HepG2 (cell line): ENCODE measurements around the gene KIF13A. TPM values are rescaled to one million over a fixed set of nuclear protein-coding genes. Genes with fewer than 3 reads are reported as not detected.

Experiments used
- ATAC-seq: fragments of 200-7000 bp; cut with Tn5 transposase; 3 replicates; pipeline ENCODE4 v1.9.1; 2020; ENCODE audit warnings: mild to moderate bottlenecking, moderate library complexity
- BruUV-seq: library from RNA; stranded (reverse); fragments of 400-500 nt; replicated peaks from 2 replicates; lab custom pipeline; 2021; lab: Mats Ljungman, UMichigan
- CTCF ChIA-PET: fragments of 300-600 bp; formaldehyde crosslinking; extraction: SDS; loops from one replicate; lab custom pipeline; 2021; ENCODE audit warnings: low total read pairs, inconsistent platforms, low intra/inter-chr PET ratio; lab: Yijun Ruan, JAX
- POLR2A ChIA-PET: fragments of 350-600 bp; sonication (Branson Sonifier 250); formaldehyde crosslinking; loops from one replicate; lab custom pipeline; 2020; ENCODE audit warnings: antibody characterized with exemption, inconsistent platforms; lab: Yijun Ruan, JAX
- DNase-seq: peaks from one replicate; pipeline ENCODE4 v3.0.0-alpha.2; 2015; ENCODE audit warnings: low spot score
- FAIRE-seq: peaks from 3 replicates; lab custom pipeline; 2011; peaks lifted over from hg19 to GRCh38; lab: Jason Lieb, UNC
- H2AFZ ChIP-seq: one replicate; pipeline ENCODE4 v1.6.1; 2011; ENCODE audit warnings: low read length, inconsistent platforms
- H3K27ac ChIP-seq: fragments of 300-600 bp; 3 replicates; pipeline ENCODE4 v1.8.0; 2011; ENCODE audit warnings: mixed run types, mild to moderate bottlenecking, mixed read lengths, low read length, inconsistent platforms; ENCODE audit not compliant: insufficient read depth; ENCODE audit errors: extremely low read length
- H3K27me3 ChIP-seq, 2 experiments: fragments of 200-600 bp in 1 of 2; 2 replicates in 1 of 2; 3 replicates in 1 of 2; pipeline versions ENCODE4 v1.6.0 to v1.8.0; 2011; ENCODE audit warnings: low read length in 2 of 2, mild to moderate bottlenecking in 2 of 2, moderate library complexity in 2 of 2, inconsistent platforms in 1 of 2; ENCODE audit not compliant: insufficient read depth in 2 of 2, control insufficient read depth in 1 of 2
- H3K36me3 ChIP-seq, 2 experiments: fragments of 200-600 bp in 1 of 2; replicated peaks in 1 of 2; 2 replicates in 1 of 2; 3 replicates in 1 of 2; pipeline versions ENCODE4 v1.5.1 to v1.8.0; 2011; ENCODE audit warnings: low read length in 2 of 2, inconsistent platforms in 1 of 2; ENCODE audit not compliant: insufficient read depth in 2 of 2, control insufficient read depth in 1 of 2
- H3K4me1 ChIP-seq: 2 replicates; pipeline ENCODE4 v1.5.1; 2012; ENCODE audit warnings: low read length, inconsistent platforms; ENCODE audit not compliant: insufficient read depth
- H3K4me2 ChIP-seq: 2 replicates; pipeline ENCODE4 v1.6.0; 2011; ENCODE audit warnings: low read depth, low read length, inconsistent platforms
- H3K4me3 ChIP-seq, 3 experiments: fragments of 200-600 bp in 1 of 3; sonication (generic), shearing (Covaris generic) in 1 of 3; replicated peaks in 1 of 3; 2 replicates each; pipeline ENCODE4 v1.5.1; 2011 to 2016; ENCODE audit warnings: low read length in 3 of 3, inconsistent platforms in 2 of 3, low read depth in 2 of 3, mild to moderate bottlenecking in 2 of 3, control low read depth in 1 of 3, mixed read lengths in 1 of 3; ENCODE audit not compliant: insufficient read depth in 1 of 3
- H3K79me2 ChIP-seq: one replicate; pipeline ENCODE4 v1.6.1; 2011; ENCODE audit warnings: low read length, inconsistent platforms; ENCODE audit not compliant: insufficient read depth
- H3K9ac ChIP-seq: 2 replicates; pipeline ENCODE4 v1.6.0; 2011; ENCODE audit warnings: mild to moderate bottlenecking, low read depth, low read length, inconsistent platforms; ENCODE audit not compliant: insufficient read depth
- H3K9me3 ChIP-seq: 2 replicates; pipeline ENCODE4 v1.5.1; 2012; ENCODE audit warnings: mild to moderate bottlenecking, low read length
- H4K20me1 ChIP-seq: 2 replicates; pipeline ENCODE4 v1.6.0; 2011; ENCODE audit warnings: inconsistent platforms, mild to moderate bottlenecking, low read length, moderate library complexity; ENCODE audit not compliant: insufficient read depth
- BCL6 ChIP-seq: IDR thresholded peaks from 2 replicates; pipeline ENCODE4 v1.6.1; 2016; ENCODE audit warnings: missing genetic modification reagents, missing compliant biosample characterization
- GPN1 ChIP-seq: sonication (generic); formaldehyde crosslinking; IDR thresholded peaks from 2 replicates; pipeline ENCODE4 v1.5.1; 2020; ENCODE audit warnings: missing genetic modification reagents, borderline replicate concordance
- MTERF4 ChIP-seq: sonication (generic); formaldehyde crosslinking; IDR thresholded peaks from 2 replicates; pipeline ENCODE4 v1.8.0; 2023; ENCODE audit warnings: mild to moderate bottlenecking, missing genetic modification reagents
- SP5 ChIP-seq: IDR thresholded peaks from 2 replicates; pipeline ENCODE4 v1.6.1; 2016; ENCODE audit warnings: low read depth, borderline replicate concordance
- TARDBP ChIP-seq: sonication (generic); formaldehyde crosslinking; IDR thresholded peaks from 2 replicates; pipeline ENCODE4 v1.8.0; 2022; ENCODE audit warnings: mild to moderate bottlenecking, missing genetic modification reagents
- TEAD3 ChIP-seq: optimal IDR thresholded peaks from 2 replicates; pipeline ENCODE3; 2016; ENCODE audit warnings: borderline replicate concordance
- U2AF2 ChIP-seq: fragments of 200-400 bp; formaldehyde crosslinking; IDR thresholded peaks from 2 replicates; pipeline ENCODE4 v1.6.1; 2017; ENCODE audit warnings: low read depth, mild to moderate bottlenecking, low read length
- ZNF609 ChIP-seq: sonication (generic); formaldehyde crosslinking; IDR thresholded peaks from 2 replicates; pipeline ENCODE4 v1.4.0; 2020; ENCODE audit warnings: mild to moderate bottlenecking, missing genetic modification reagents, borderline replicate concordance
- ZNF768 ChIP-seq: sonication (generic); formaldehyde crosslinking; IDR thresholded peaks from 2 replicates; pipeline ENCODE4 v1.4.0; 2020; ENCODE audit warnings: missing genetic modification reagents
- WGBS: methylation state at CpG from one replicate; pipeline ENCODE4 v1.1.6; 2017; ENCODE audit warnings: low lambda C conversion rate; 5-methylcytosine and 5-hydroxymethylcytosine counted together
- in situ Hi-C: cut with HindIII; loops from 2 replicates; pipeline ENCODE4 v1.10.0; 2017; ENCODE audit warnings: low pct_unique_long_range_greater_than_20kb; ENCODE audit not compliant: extremely low pct_ligation_motif_present
- intact Hi-C: fragments of 100-400 bp; cut with micrococcal nuclease; formaldehyde crosslinking; loops from one replicate; pipeline ENCODE4 v1.10.0; 2022; ENCODE audit not compliant: unreplicated experiment
- polyA plus RNA-seq, 8 experiments: library from polyadenylated mRNA; depleted of rRNA in 3 of 8; stranded (reverse) in 7 of 8; unstranded in 1 of 8; fragments of >200 nt; fragmentation: Illumina TruSeq in 4 of 8; extraction: Trizol in 4 of 8; gene quantifications; 2 replicates each; pipeline versions ENCODE4 v1.2.1 to v1.2.3, GENCODE V29; 2011 to 2016; ENCODE audit warnings: low read depth in 4 of 8, missing spikeins in 1 of 8, mixed read lengths in 1 of 8; ENCODE audit not compliant: insufficient read depth in 1 of 8
- total RNA-seq, 5 experiments: library from RNA; depleted of rRNA; stranded (reverse); fragments of >200 nt; fragmentation: Illumina TruSeq; extraction: Trizol; gene quantifications; 2 replicates each; pipeline ENCODE4 v1.2.3, GENCODE V29; 2016; ENCODE audit warnings: low read depth in 1 of 5

KIF13A gene
- total and polyA plus RNA-seq, 2 of the 13 experiments (the other 11 are each of a cell fraction or from before 2014, with no cell fraction given): 21.1 to 37.2 TPM

- H3K79me2 ChIP-seq: no peaks in the 10 kb centered on the region
- peaks cover 27% of the 10 kb centered on the region for H3K4me1 ChIP-seq
- FAIRE-seq (peak; percentile 4), DNase-seq (no peak), ATAC-seq (no peak)
- ChIA-PET POLR2A (interaction anchor here (0.6 kb wide), 1 partner anchor 459 kb away, joined by 3 read pairs; no protein-coding TSS in a partner anchor), CTCF (no interaction called here)
- WGBS: 51% methylated on average over 11 of the region's 11 CpGs
- H3K27me3 ChIP-seq: no peaks in the 10 kb centered on the region; a peak in 2 of 5 replicates
- intact Hi-C loops: no loop called here
- BruUV-seq: no TSS peak
- H2AFZ ChIP-seq: no peak overlapping the region
- H4K20me1 ChIP-seq: no peaks in the 10 kb centered on the region
- in situ Hi-C loops: no loop called here
- no peak overlapping the region for H3K9ac ChIP-seq
- no peak overlapping the region; the same call in 1 of the 2 replicates for H3K4me2 ChIP-seq
- H3K9me3 ChIP-seq: no peaks in the 10 kb centered on the region
- no peak for TF ChIP-seq MTERF4
- no peak for TF ChIP-seq ZNF609 (CRISPR knock-in tag)
- TF ChIP-seq U2AF2: no peak
- no peak for TF ChIP-seq GPN1 (CRISPR knock-in tag)
- peak; percentile 53 for TF ChIP-seq TEAD3
- TF ChIP-seq TARDBP (CRISPR knock-in tag): no peak
- TF ChIP-seq SP5 (CRISPR knock-in tag): no peak
- peak; percentile 29; the same call in 1 of the 2 replicates for TF ChIP-seq BCL6 (CRISPR knock-in tag)
- TF ChIP-seq ZNF768 (CRISPR knock-in tag): no peak
- no peak overlapping the region for H3K4me3 ChIP-seq
- no peak overlapping the region for H3K27ac ChIP-seq
- H3K36me3 ChIP-seq: no peaks in the 10 kb centered on the region
These were observed 35.2 kb upstream of the KIF13A start for GRCh38 chr6:18022398-18023231.
